ENCODE measurements around the gene RHOBTB3. TPM values are rescaled to one million over a fixed set of nuclear protein-coding genes. Genes with fewer than 3 reads are reported as not detected.

The RHOBTB3 gene
- total and polyA plus RNA-seq, 2 donors (not counting 1 experiment from before 2014, with no cell fraction given) = 337 to 338 TPM

DNA sequence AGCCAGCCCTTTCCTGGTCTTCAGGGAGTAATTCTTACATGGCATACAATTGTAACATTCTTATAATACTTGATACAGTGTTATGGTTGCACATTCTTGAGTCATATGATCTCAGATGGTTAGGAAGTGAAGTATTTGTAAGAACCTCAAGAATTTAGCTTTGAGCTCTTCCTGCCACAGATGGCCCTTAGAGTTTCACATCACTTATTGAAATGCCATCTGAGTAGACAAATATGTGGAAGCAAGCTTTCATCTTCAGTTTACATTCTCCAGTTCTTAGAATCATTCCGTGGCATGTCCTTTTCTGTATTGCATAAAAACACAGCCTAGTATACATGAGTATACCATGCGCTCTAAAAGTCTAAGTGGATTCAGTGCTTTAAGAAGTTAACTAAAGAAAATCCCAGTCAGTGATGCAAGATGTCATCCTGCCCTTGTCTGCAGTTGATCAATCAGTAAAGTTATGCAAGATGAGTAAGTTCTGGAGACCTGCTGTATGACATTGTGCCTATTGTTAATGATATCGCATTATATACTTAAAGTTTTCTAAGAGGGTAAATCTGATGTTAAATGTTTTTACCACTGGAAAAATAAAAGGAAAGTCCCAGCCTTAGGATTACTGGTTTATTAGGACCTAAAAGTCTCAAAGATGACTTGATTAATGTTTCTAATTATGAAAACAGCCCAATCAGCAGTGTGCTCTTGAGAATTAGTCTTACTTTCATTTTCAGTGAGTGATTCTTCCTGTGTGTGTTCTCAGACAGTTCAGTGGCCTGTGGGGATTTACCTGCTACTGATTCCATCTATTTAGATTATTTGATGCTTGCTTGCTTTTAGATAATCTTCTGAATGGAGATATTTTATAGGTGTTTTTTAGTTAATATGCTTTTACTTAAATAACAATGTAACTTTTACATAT lies 29.4 kb downstream of the RHOBTB3 start:
- Histone ChIP-seq H3K27ac (ENCODE audit: insufficient read depth, low read length) (peak overlapping the region; percentile 73), H3K36me3 (ENCODE audit: control insufficient read depth, insufficient read depth, low read length) (peaks cover 11% of the 10 kb centered on the region), H3K9me3 (ENCODE audit: control insufficient read depth, insufficient read depth, low read depth, low read length) (no peaks in the 10 kb centered on the region), H3K4me1 (ENCODE audit: control insufficient read depth, extremely low read depth, insufficient read depth, low read length) (peaks cover 32% of the 10 kb centered on the region), H3K9ac (ENCODE audit: insufficient read depth, low read length) (peak overlapping the region; percentile 20), H3K79me2 (ENCODE audit: control insufficient read depth, insufficient read depth, low read length) (peaks cover 2% of the 10 kb centered on the region), H3K4me3 (replicated peaks in 1 of 4; ENCODE audit: control extremely low read depth in 1 of 4, insufficient read depth in 1 of 4, low read depth in 3 of 4, low read length in 4 of 4) (peak overlapping the region; percentile 12 to 52 (median 28)), H2AFZ (ENCODE audit: low read length) (no peak overlapping the region), H4K20me1 (ENCODE audit: control insufficient read depth, extremely low read depth, insufficient read depth, low read length) (no peaks in the 10 kb centered on the region), H3K4me2 (ENCODE audit: extremely low read depth, insufficient read depth, low read length) (peak overlapping the region; percentile 88), H3K27me3 (ENCODE audit: control insufficient read depth, insufficient read depth, low read length) (no peaks in the 10 kb centered on the region)
- TF ChIP-seq, protein P1, sequence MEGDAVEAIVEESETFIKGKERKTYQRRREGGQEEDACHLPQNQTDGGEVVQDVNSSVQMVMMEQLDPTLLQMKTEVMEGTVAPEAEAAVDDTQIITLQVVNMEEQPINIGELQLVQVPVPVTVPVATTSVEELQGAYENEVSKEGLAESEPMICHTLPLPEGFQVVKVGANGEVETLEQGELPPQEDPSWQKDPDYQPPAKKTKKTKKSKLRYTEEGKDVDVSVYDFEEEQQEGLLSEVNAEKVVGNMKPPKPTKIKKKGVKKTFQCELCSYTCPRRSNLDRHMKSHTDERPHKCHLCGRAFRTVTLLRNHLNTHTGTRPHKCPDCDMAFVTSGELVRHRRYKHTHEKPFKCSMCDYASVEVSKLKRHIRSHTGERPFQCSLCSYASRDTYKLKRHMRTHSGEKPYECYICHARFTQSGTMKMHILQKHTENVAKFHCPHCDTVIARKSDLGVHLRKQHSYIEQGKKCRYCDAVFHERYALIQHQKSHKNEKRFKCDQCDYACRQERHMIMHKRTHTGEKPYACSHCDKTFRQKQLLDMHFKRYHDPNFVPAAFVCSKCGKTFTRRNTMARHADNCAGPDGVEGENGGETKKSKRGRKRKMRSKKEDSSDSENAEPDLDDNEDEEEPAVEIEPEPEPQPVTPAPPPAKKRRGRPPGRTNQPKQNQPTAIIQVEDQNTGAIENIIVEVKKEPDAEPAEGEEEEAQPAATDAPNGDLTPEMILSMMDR (conservative IDR thresholded peaks at IDR 0.05 in 1 of 2, IDR thresholded peaks at IDR 0.05 in 1 of 2; ENCODE audit: low read depth in 1 of 2, low read length in 2 of 2) = no peak
- no peak for TF ChIP-seq EZH2 (IDR thresholded peaks at IDR 0.05; ENCODE audit: low read length, missing control alignments)
- DNase-seq (ENCODE audit: low read depth in 2 of 2) = peak; percentile 92 to 100

DNA sequence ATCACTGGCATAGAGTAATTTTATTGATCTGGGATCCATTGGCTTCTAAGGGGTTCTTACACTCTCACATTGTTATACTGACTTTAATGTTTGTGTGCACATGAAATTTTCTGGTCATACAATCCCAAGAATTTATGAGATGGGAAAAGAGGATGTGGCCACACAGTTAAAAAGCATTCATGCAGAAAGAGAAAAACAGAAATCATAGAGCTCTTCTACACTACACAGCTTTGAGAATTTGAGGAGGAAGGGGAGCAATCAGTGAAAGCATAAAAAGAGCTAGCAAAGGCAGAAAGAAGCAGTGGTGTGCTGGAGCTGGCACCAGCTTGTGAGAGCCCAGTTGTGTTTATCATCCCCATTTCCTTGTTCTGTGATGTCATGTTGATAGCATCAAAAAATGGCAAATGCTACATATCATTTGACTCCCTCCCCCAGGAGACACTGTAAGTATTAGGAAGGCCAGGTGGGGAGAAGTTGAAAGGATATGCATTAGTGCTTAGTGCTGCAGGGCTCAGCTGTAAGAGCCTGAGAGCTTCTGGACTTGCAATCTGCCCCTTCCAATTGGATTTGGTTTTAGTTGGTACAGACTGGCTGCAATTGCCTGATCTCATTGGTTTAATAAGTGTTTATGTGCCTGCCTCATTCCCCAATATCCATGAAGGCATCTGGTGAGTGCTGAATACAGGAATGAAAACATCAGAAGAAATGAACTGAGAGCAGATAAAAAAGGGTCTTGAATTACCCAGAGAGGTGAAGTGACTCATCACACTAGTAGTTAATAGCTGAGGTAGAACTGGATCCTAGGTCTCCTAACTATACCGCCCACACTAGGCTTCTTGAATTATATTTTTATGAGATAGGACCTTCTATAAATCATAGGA lies 30.9 kb downstream of the RHOBTB3 start:
- Histone ChIP-seq H3K36me3 (ENCODE audit: control insufficient read depth, insufficient read depth, low read length) (peaks cover 9% of the 10 kb centered on the region), H3K4me2 (ENCODE audit: extremely low read depth, insufficient read depth, low read length) (peak overlapping the region; percentile 21), H3K9me3 (ENCODE audit: control insufficient read depth, insufficient read depth, low read depth, low read length) (no peaks in the 10 kb centered on the region), H3K79me2 (ENCODE audit: control insufficient read depth, insufficient read depth, low read length) (no peaks in the 10 kb centered on the region), H3K9ac (ENCODE audit: insufficient read depth, low read length) (no peak overlapping the region), H4K20me1 (ENCODE audit: control insufficient read depth, extremely low read depth, insufficient read depth, low read length) (no peaks in the 10 kb centered on the region), H3K27ac (ENCODE audit: insufficient read depth, low read length) (peak overlapping the region; percentile 73), H2AFZ (ENCODE audit: low read length) (no peak overlapping the region), H3K4me3 (replicated peaks in 1 of 4; ENCODE audit: control extremely low read depth in 1 of 4, insufficient read depth in 1 of 4, low read depth in 3 of 4, low read length in 4 of 4) (no peak overlapping the region), H3K4me1 (ENCODE audit: control insufficient read depth, extremely low read depth, insufficient read depth, low read length) (peaks cover 32% of the 10 kb centered on the region), H3K27me3 (ENCODE audit: control insufficient read depth, insufficient read depth, low read length) (no peaks in the 10 kb centered on the region)
- TF ChIP-seq, protein P1 (conservative IDR thresholded peaks at IDR 0.05 in 1 of 2, IDR thresholded peaks at IDR 0.05 in 1 of 2; ENCODE audit: low read depth in 1 of 2, low read length in 2 of 2) = no peak
- TF ChIP-seq EZH2 (IDR thresholded peaks at IDR 0.05; ENCODE audit: low read length, missing control alignments) = no peak
- peak; percentile 19 to 95 for DNase-seq (ENCODE audit: low read depth in 2 of 2)

DNA sequence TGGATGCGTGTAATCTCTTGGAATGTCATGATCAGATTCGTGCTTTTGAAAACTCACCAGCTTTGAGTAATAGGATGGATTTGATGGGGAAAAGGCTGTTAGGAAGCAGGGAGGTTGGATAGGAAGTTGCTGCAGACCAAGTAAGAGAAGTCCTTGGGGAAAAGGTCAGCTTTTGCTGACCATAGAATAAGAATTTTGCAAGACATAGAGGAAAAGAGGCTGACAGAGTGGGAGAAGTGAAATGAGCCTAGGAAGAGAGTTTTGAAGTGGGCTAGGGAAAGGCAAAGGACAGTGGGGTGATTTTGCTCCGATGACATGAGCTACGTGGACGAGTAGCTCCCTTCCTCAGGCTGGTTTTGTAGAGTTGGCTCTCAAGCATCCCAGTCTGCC lies 31.5 kb downstream of the RHOBTB3 start:
- no peak overlapping the region for H3K4me3 ChIP-seq (replicated peaks in 1 of 4; ENCODE audit: control extremely low read depth in 1 of 4, insufficient read depth in 1 of 4, low read depth in 3 of 4, low read length in 4 of 4)
- H2AFZ ChIP-seq (ENCODE audit: low read length) = no peak overlapping the region
- H3K79me2 ChIP-seq (ENCODE audit: control insufficient read depth, insufficient read depth, low read length) = no peaks in the 10 kb centered on the region
- H3K27ac ChIP-seq (ENCODE audit: insufficient read depth, low read length) = no peak overlapping the region
- peaks cover 9% of the 10 kb centered on the region for H3K36me3 ChIP-seq (ENCODE audit: control insufficient read depth, insufficient read depth, low read length)
- no peaks in the 10 kb centered on the region for H4K20me1 ChIP-seq (ENCODE audit: control insufficient read depth, extremely low read depth, insufficient read depth, low read length)
- TF ChIP-seq, protein P1 (conservative IDR thresholded peaks at IDR 0.05 in 1 of 2, IDR thresholded peaks at IDR 0.05 in 1 of 2; ENCODE audit: low read depth in 1 of 2, low read length in 2 of 2) = no peak
- TF ChIP-seq EZH2 (IDR thresholded peaks at IDR 0.05; ENCODE audit: low read length, missing control alignments) = no peak
- H3K9ac ChIP-seq (ENCODE audit: insufficient read depth, low read length) = no peak overlapping the region
- no peaks in the 10 kb centered on the region for H3K27me3 ChIP-seq (ENCODE audit: control insufficient read depth, insufficient read depth, low read length)
- peaks cover 32% of the 10 kb centered on the region for H3K4me1 ChIP-seq (ENCODE audit: control insufficient read depth, extremely low read depth, insufficient read depth, low read length)
- H3K4me2 ChIP-seq (ENCODE audit: extremely low read depth, insufficient read depth, low read length) = no peak overlapping the region
- H3K9me3 ChIP-seq (ENCODE audit: control insufficient read depth, insufficient read depth, low read depth, low read length) = no peaks in the 10 kb centered on the region
- no peak for DNase-seq (ENCODE audit: low read depth in 2 of 2)

Data from fibroblast of lung (primary cell).